Sigmoid colon (tissue), 4 donors: Measurements from ENCODE around the gene COX20.

Source experiments
- CTCF ChIP-seq, 4 experiments: fragments of 450-650 bp in 3 of 4; fragments of 200-600 bp in 1 of 4; IDR thresholded peaks; one replicate each; pipeline ENCODE4 v1.5.1; 2016 to 2019; ENCODE audit warnings: antibody characterized with exemption in 4 of 4, mild to moderate bottlenecking in 3 of 4, moderate library complexity in 2 of 4
- EP300 ChIP-seq, 4 donors: sonication (generic); formaldehyde crosslinking; IDR thresholded peaks; one replicate each; pipeline ENCODE4 v1.6.1; 2017; ENCODE audit warnings: antibody characterized with exemption in 4 of 4
- POLR2AphosphoS5 ChIP-seq, 4 donors: sonication (generic); formaldehyde crosslinking; IDR thresholded peaks; one replicate each; pipeline ENCODE4 v1.6.1; 2017; ENCODE audit warnings: antibody characterized with exemption in 4 of 4

GRCh38 chr1:244840219-244840794, 4.8 kb downstream of the COX20 start:
- TF ChIP-seq POLR2AphosphoS5 (IDR thresholded peaks at IDR 0.05), result peak in 1 of 4 donors; percentile 19
- no peak for TF ChIP-seq CTCF (IDR thresholded peaks at IDR 0.05)
- TF ChIP-seq EP300 (IDR thresholded peaks at IDR 0.05), result no peak
